Measurements from ENCODE around the gene PDGFC. TPM values are rescaled to one million over a fixed set of nuclear protein-coding genes. Genes with fewer than 3 reads are reported as not detected.

PDGFC gene
- total RNA-seq, 1 donor from 2014 or later, result 82.5 TPM

DNA sequence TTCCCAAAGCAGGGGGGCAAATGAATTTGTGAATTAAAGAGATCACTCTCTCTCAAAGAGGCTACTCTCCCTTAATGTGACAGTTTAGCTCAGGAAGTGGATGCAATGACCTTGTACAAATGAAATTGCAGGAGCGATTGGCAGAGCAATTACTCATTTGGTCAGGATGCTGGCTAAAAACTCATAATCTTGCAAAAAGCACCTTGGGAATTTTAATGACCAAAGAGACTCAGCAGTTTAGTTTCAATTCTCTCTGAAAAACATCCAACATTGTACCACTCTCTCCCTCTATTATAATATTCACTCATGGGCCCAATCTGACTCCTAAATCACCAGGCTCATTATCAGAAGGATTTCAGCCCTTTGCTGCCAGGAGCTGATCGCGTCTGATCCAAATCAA is 26.1 kb downstream of the PDGFC start:
- TF ChIP-seq, protein P1, sequence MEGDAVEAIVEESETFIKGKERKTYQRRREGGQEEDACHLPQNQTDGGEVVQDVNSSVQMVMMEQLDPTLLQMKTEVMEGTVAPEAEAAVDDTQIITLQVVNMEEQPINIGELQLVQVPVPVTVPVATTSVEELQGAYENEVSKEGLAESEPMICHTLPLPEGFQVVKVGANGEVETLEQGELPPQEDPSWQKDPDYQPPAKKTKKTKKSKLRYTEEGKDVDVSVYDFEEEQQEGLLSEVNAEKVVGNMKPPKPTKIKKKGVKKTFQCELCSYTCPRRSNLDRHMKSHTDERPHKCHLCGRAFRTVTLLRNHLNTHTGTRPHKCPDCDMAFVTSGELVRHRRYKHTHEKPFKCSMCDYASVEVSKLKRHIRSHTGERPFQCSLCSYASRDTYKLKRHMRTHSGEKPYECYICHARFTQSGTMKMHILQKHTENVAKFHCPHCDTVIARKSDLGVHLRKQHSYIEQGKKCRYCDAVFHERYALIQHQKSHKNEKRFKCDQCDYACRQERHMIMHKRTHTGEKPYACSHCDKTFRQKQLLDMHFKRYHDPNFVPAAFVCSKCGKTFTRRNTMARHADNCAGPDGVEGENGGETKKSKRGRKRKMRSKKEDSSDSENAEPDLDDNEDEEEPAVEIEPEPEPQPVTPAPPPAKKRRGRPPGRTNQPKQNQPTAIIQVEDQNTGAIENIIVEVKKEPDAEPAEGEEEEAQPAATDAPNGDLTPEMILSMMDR (IDR thresholded peaks at IDR 0.05; ENCODE audit: insufficient read depth, low read length, poor library complexity, severe bottlenecking), result no peak
- DNase-seq (ENCODE audit: low read depth), result no peak

DNA sequence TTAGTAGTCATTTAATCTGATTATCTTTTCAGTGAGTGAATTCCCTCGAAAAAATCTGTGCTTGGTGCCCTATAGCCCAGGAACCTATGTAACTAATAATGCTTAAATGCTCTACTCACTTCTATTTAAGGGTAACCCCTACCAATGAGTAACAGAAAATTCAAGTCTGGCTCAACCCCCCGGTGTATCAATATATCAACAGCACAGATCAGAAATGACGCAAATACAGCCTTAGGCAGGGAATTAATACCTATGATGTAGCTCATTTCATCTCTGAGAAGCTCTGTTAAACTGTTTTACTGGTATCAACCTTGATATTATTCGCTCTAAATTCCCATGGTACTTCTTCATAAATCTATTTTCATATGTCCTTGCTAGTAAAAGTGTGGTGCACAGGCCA is 28.6 kb downstream of the PDGFC start:
- H3K4me3 ChIP-seq (ENCODE audit: low read depth, low read length), result no peak overlapping the region
- TF ChIP-seq, protein P1 (IDR thresholded peaks at IDR 0.05; ENCODE audit: insufficient read depth, low read length, poor library complexity, severe bottlenecking), result no peak
- DNase-seq (ENCODE audit: low read depth), result no peak

More for the DNA sequence above, 26.1 kb downstream of the PDGFC start:
- Histone ChIP-seq H3K27me3 (ENCODE audit: control insufficient read depth, insufficient read depth, low read length) (no peaks in the 10 kb centered on the region), H3K36me3 (ENCODE audit: control insufficient read depth, insufficient read depth, low read length) (no peaks in the 10 kb centered on the region), H3K4me3 (ENCODE audit: low read depth, low read length) (no peak overlapping the region)

DNA sequence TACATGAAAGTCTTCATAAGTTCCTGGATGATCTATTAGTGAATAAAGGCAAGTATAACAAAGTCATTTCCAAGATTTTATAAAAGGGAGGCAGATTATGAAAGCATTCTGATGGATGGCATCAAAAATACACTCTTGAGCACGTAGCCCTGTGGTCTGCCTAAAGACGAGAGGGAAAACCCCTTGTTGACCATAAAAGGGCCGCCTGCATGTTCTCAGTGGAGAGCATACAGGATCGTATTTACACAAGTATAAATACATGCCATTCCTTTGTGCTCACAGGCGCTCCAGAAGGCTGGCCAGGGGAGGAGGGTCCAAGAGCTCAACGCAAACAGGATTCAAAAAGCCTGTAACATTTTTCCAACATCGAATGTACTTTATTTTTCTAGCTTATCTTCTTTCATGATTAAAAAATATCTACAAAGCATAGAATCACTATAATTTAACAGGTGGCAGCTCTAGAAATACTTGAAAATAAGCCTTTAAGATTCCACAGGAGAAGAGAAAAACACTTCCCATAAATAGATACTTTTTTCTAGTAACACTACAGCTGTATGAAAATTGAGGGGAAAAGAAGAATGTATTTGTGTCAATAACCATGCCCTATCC is 29.6 kb downstream of the PDGFC start:
- peak; percentile 92 for DNase-seq (ENCODE audit: low read depth)
- H3K4me3 ChIP-seq (ENCODE audit: low read depth, low read length), result no peak overlapping the region
- TF ChIP-seq, protein P1 (IDR thresholded peaks at IDR 0.05; ENCODE audit: insufficient read depth, low read length, poor library complexity, severe bottlenecking), result no peak
- H3K36me3 ChIP-seq (ENCODE audit: control insufficient read depth, insufficient read depth, low read length), result no peaks in the 10 kb centered on the region
- H3K27me3 ChIP-seq (ENCODE audit: control insufficient read depth, insufficient read depth, low read length), result no peaks in the 10 kb centered on the region

More for the DNA sequence above, 28.6 kb downstream of the PDGFC start:
- H3K27me3 ChIP-seq (ENCODE audit: control insufficient read depth, insufficient read depth, low read length), result no peaks in the 10 kb centered on the region
- no peaks in the 10 kb centered on the region for H3K36me3 ChIP-seq (ENCODE audit: control insufficient read depth, insufficient read depth, low read length)

DNA sequence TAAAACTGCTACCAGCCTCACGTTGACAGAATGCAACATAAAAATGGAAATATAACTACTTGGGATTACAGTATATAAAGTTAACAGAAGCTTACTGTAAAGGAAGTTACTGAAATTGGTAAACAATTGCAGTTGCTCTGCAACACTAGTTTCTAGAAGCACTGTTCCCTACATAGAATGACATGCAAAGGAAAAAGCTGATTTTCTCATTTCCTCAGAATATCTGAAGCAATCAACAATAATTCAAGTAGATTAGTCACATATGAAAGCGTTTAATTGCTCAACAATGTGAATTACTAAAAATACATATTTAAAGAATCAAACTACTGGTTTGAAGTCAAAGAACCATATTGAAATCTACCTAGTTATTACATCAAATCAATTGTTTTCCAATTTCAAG is 31.8 kb downstream of the PDGFC start:
- TF ChIP-seq, protein P1 (IDR thresholded peaks at IDR 0.05; ENCODE audit: insufficient read depth, low read length, poor library complexity, severe bottlenecking), result no peak
- no peaks in the 10 kb centered on the region for H3K36me3 ChIP-seq (ENCODE audit: control insufficient read depth, insufficient read depth, low read length)
- no peaks in the 10 kb centered on the region for H3K27me3 ChIP-seq (ENCODE audit: control insufficient read depth, insufficient read depth, low read length)
- H3K4me3 ChIP-seq (ENCODE audit: low read depth, low read length), result no peak overlapping the region
- DNase-seq (ENCODE audit: low read depth), result no peak

DNA sequence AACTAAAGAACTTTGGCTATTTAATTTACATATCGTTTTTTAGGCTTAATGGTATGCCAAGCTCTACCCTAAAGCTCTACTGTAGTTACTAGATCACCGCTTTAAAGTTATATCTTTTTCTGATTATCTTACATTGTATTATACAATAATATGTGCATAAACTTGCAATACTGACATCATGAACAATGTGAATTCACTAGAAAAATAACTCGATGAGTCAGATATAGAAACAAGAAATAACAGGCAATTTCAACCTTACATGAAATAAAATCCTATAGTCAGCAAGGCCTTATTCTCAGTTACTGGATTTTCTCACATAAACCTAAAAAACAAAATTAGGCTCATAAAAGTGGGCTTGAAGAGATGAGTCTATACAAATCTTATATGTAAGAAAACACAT is 32.5 kb downstream of the PDGFC start:
- no peaks in the 10 kb centered on the region for H3K36me3 ChIP-seq (ENCODE audit: control insufficient read depth, insufficient read depth, low read length)
- no peak for DNase-seq (ENCODE audit: low read depth)
- H3K4me3 ChIP-seq (ENCODE audit: low read depth, low read length), result no peak overlapping the region
- TF ChIP-seq, protein P1 (IDR thresholded peaks at IDR 0.05; ENCODE audit: insufficient read depth, low read length, poor library complexity, severe bottlenecking), result no peak
- no peaks in the 10 kb centered on the region for H3K27me3 ChIP-seq (ENCODE audit: control insufficient read depth, insufficient read depth, low read length)

DNA sequence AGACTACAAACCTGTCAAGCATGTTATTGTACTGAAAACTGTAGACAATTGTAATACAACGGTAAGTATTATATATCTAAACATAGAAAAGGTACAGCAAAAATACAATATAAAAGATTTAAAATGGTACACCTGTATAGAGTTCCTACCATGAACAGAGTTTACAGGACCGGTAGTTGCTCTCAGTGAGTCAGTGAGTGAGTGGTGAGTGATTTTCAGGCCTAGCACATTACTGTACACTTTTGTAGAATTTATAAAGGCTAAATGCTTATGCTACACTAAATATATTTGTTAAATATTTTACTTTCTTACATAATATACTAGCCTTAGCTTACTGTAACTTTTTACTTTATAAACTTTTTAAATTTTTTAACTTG is 37.4 kb downstream of the PDGFC start:
- no peak overlapping the region for H3K4me3 ChIP-seq (ENCODE audit: low read depth, low read length)
- no peak for DNase-seq (ENCODE audit: low read depth)
- H3K36me3 ChIP-seq (ENCODE audit: control insufficient read depth, insufficient read depth, low read length), result no peaks in the 10 kb centered on the region
- TF ChIP-seq, protein P1 (IDR thresholded peaks at IDR 0.05; ENCODE audit: insufficient read depth, low read length, poor library complexity, severe bottlenecking), result no peak
- H3K27me3 ChIP-seq (ENCODE audit: control insufficient read depth, insufficient read depth, low read length), result no peaks in the 10 kb centered on the region
